ENCODE measurements around the gene AADAC. TPM values are rescaled to one million over a fixed set of nuclear protein-coding genes. Genes with fewer than 3 reads are reported as not detected.
"Not testable (repeated sequence)": the region's sequence is repeated elsewhere in the genome, so short reads cannot be mapped to it uniquely, and the experiment has no call there.

AADAC gene
- total RNA-seq, 3 donors from 2014 or later = 4.5 TPM; not detected in 2

- Histone ChIP-seq H3K27ac (no peak overlapping the region), H3K9me3 (no peaks in the 10 kb centered on the region), H3K4me3 (no peak overlapping the region), H3K36me3 (no peaks in the 10 kb centered on the region), H3K4me1 (no peaks in the 10 kb centered on the region), H3K27me3 (no peaks in the 10 kb centered on the region)
- TF ChIP-seq POLR2A (IDR thresholded peaks at IDR 0.05) = no peak
- no peak for TF ChIP-seq CTCF (IDR thresholded peaks at IDR 0.05)
- no peak for TF ChIP-seq POLR2AphosphoS5 (IDR thresholded peaks at IDR 0.05)
- DNase-seq (ENCODE audit: low spot score in 2 of 2) = no peak
- intact Hi-C loops (cut with DNase I; ENCODE audit: low total_unique reads) = no loop called here
These were observed 57.9 kb downstream of the AADAC start for GRCh38 chr3:151871639-151872468.

DNA sequence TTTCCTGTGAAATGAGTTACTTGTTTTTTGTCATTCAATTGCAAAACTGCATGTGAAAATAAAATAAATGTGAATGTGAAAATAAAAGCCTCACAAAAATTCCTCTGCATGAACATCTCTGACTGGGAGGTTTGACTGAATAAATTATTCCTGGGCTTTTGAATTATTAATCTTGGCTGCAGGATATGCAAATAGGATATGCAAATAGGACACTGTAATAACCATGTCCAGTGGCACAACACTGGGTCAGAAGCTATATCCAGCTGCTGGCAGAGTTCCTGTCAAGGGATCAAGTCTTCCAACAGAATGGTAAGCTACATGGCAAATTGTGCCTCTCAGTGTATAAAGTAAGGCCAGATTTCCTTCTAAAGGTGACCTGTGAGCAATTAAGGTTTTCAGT is 59.5 kb downstream of the AADAC start, which contains the start of gene SUCNR1:
Gene SUCNR1 (plus strand): TSS at position 246 of the 400 bp plus-strand sequence. CDS start 6,250 bp downstream, outside the sequence.
- TF ChIP-seq POLR2A (IDR thresholded peaks at IDR 0.05) = no peak
- TF ChIP-seq POLR2AphosphoS5 (IDR thresholded peaks at IDR 0.05) = no peak
- no peak for TF ChIP-seq CTCF (IDR thresholded peaks at IDR 0.05)
- no peak within 1 kb of the TSS for H3K27ac ChIP-seq
- H3K4me1 ChIP-seq = no peaks in the 10 kb centered on the region

GRCh38 chr3:151874079-151874478 is 60.2 kb downstream of the AADAC start:
- H3K27ac ChIP-seq = not testable (repeated sequence)

More for the DNA sequence above, 59.5 kb downstream of the AADAC start, which contains the start of gene SUCNR1:
- intact Hi-C loops (cut with DNase I; ENCODE audit: low total_unique reads) = no loop called here
- Histone ChIP-seq H3K9me3 (no peaks in the 10 kb centered on the region), H3K4me3 (no peak within 1 kb of the TSS), H3K36me3 (no peaks in the 10 kb centered on the region), H3K27me3 (no peaks in the 10 kb centered on the region)
- DNase-seq (ENCODE audit: low spot score in 2 of 2) = no peak

GRCh38 chr3:151875759-151876158 is 61.8 kb downstream of the AADAC start:
- Histone ChIP-seq H3K27ac (no peak overlapping the region), H3K9me3 (no peaks in the 10 kb centered on the region), H3K4me1 (no peaks in the 10 kb centered on the region), H3K36me3 (no peaks in the 10 kb centered on the region), H3K4me3 (no peak overlapping the region), H3K27me3 (no peaks in the 10 kb centered on the region)
- intact Hi-C loops (cut with DNase I; ENCODE audit: low total_unique reads) = no loop called here
- DNase-seq (ENCODE audit: low spot score in 2 of 2) = no peak
- no peak for TF ChIP-seq CTCF (IDR thresholded peaks at IDR 0.05)
- TF ChIP-seq POLR2A (IDR thresholded peaks at IDR 0.05) = no peak
- TF ChIP-seq POLR2AphosphoS5 (IDR thresholded peaks at IDR 0.05) = no peak

More at GRCh38 chr3:151874079-151874478, 60.2 kb downstream of the AADAC start:
- H3K4me1 ChIP-seq; intact Hi-C loops (cut with DNase I; ENCODE audit: low total_unique reads); H3K27me3 ChIP-seq; DNase-seq (ENCODE audit: low spot score in 2 of 2); H3K4me3 ChIP-seq; H3K9me3 ChIP-seq; H3K36me3 ChIP-seq: not testable (repeated sequence)

- no peak for DNase-seq (ENCODE audit: low spot score in 2 of 2)
- H3K27ac ChIP-seq = no peak overlapping the region
- no peaks in the 10 kb centered on the region for H3K4me1 ChIP-seq
- TF ChIP-seq POLR2AphosphoS5 (IDR thresholded peaks at IDR 0.05) = no peak
- no peak for TF ChIP-seq POLR2A (IDR thresholded peaks at IDR 0.05)
- no peak for TF ChIP-seq CTCF (IDR thresholded peaks at IDR 0.05)
- H3K9me3 ChIP-seq = no peaks in the 10 kb centered on the region
- no peak overlapping the region for H3K4me3 ChIP-seq
- H3K36me3 ChIP-seq = no peaks in the 10 kb centered on the region
- intact Hi-C loops (cut with DNase I; ENCODE audit: low total_unique reads) = no loop called here
- no peaks in the 10 kb centered on the region for H3K27me3 ChIP-seq
These were observed 63.4 kb downstream of the AADAC start for GRCh38 chr3:151877269-151877668.

Other genes starting within 250 kb of the AADAC start
- under 1 TPM in 2 of 3 donors, not detected in 1; 0.16 to 0.73 TPM for gene AADACL2, start 80.2 kb upstream of the AADAC start, total RNA-seq
- gene SUCNR1, start 59.5 kb downstream of the AADAC start, total RNA-seq = 1 to 10 TPM in 2 of 3 donors, under 1 TPM in 1; 0.33 to 1.6 (median 1.3) TPM